ENCODE measurements around the gene TOP2A. TPM values are rescaled to one million over a fixed set of nuclear protein-coding genes. Genes with fewer than 3 reads are reported as not detected.
A peak's percentile ranks its signal among the peaks of the same experiment; 100 is the strongest.

The TOP2A gene
- total RNA-seq, 2 donors from 2014 or later, result 0.47 to 4.2 TPM

- DNase-seq (no peak), ATAC-seq (no peak)
- intact Hi-C loops (cut with DNase I), result loop anchor here (2.0 to 10.0 kb wide), 3 partner anchors 52 to 150 kb away; no protein-coding TSS in a partner anchor
Measured at GRCh38 chr17:40354221-40355122, 63.2 kb downstream of the TOP2A start.

- no peak for ATAC-seq
- intact Hi-C loops (cut with DNase I), result loop anchor here in 1 of 2 donors (10.0 kb wide), 1 partner anchor 148 kb away; no protein-coding TSS in a partner anchor
- DNase-seq, result no peak
Measured at GRCh38 chr17:40352779-40353394, 64.8 kb downstream of the TOP2A start.

- no peak for ATAC-seq
- no peak for DNase-seq
- intact Hi-C loops (cut with DNase I), result loop anchor here in 1 of 2 donors (10.0 kb wide), 1 partner anchor 148 kb away; no protein-coding TSS in a partner anchor
Measured at GRCh38 chr17:40352237-40352778, 65.4 kb downstream of the TOP2A start.

- ATAC-seq (no peak), DNase-seq (no peak)
- intact Hi-C loops (cut with DNase I), result loop anchor here in 1 of 2 donors (10.0 kb wide), 1 partner anchor 147 kb away; no protein-coding TSS in a partner anchor
Measured at GRCh38 chr17:40351359-40352236, 66.1 kb downstream of the TOP2A start.

- no peak for DNase-seq
- intact Hi-C loops (cut with DNase I), result loop anchor here in 1 of 2 donors (10.0 kb wide), 1 partner anchor 146 kb away; no protein-coding TSS in a partner anchor
- no peak for ATAC-seq
Measured at GRCh38 chr17:40350689-40351358, 66.9 kb downstream of the TOP2A start.

GRCh38 chr17:40349895-40350688 is 67.6 kb downstream of the TOP2A start:
- intact Hi-C loops (cut with DNase I), result loop anchor here in 1 of 2 donors (10.0 kb wide), 1 partner anchor 145 kb away; no protein-coding TSS in a partner anchor
- no peak for ATAC-seq
- no peak for DNase-seq

- intact Hi-C loops (cut with DNase I), result no loop called here
- DNase-seq, result no peak
- peak in 1 of 2 donors; percentile 4 for ATAC-seq
Measured at GRCh38 chr17:40349477-40349894, 68.2 kb downstream of the TOP2A start.

- ATAC-seq, result peak; percentile 35 to 66
- peak; percentile 71 for DNase-seq
- intact Hi-C loops (cut with DNase I), result no loop called here
Measured at GRCh38 chr17:40348562-40349476, 68.9 kb downstream of the TOP2A start.

- no peak for DNase-seq
- intact Hi-C loops (cut with DNase I), result no loop called here
- no peak for ATAC-seq
Measured at GRCh38 chr17:40348136-40348504, 69.6 kb downstream of the TOP2A start.

GRCh38 chr17:40347319-40348135 is 70.2 kb downstream of the TOP2A start:
- ATAC-seq (peak in 1 of 2 donors; percentile 1), DNase-seq (no peak)
- intact Hi-C loops (cut with DNase I), result no loop called here

GRCh38 chr17:40346765-40347158 is 70.9 kb downstream of the TOP2A start:
- DNase-seq, result no peak
- no peak for ATAC-seq
- intact Hi-C loops (cut with DNase I), result no loop called here

- intact Hi-C loops (cut with DNase I), result no loop called here
- ATAC-seq (no peak), DNase-seq (no peak)
Measured at GRCh38 chr17:40345994-40346764, 71.5 kb downstream of the TOP2A start.

- ATAC-seq (peak; percentile 8 to 20), DNase-seq (peak; percentile 87)
- intact Hi-C loops (cut with DNase I), result no loop called here
Measured at GRCh38 chr17:40345161-40345993, 72.3 kb downstream of the TOP2A start.

Measured in left cardiac atrium (tissue), 4 donors.